Hepatic stellate cell (primary cell): ENCODE results near the gene TRPM4.
"Not testable (repeated sequence)": the region's sequence is repeated elsewhere in the genome, so short reads cannot be mapped to it uniquely, and the experiment has no call there.

Source experiments
- DNase-seq: peaks from one replicate; pipeline ENCODE4 v3.0.0; 2011; ENCODE audit warnings: low spot score

Gene TRPM4

DNA sequence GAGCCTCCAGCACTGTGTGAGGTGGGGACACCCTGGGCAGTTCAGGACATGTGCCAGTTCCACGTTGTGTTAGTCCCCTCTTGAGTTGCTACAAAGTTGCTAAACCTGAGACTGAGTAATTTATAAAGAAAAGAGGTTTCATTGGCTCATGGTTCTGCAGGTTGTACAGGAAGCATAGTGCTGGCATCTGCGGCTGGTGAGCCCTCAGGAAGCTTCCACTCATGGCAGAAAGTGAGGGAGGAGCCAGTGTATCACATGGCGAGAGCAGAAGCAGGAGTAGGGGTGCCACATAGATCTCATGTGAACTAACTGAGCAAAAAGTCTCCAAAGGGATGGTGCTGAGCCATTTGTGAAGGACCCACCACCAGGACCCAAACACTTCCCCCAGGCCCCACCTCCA lies 33.2 kb downstream of the TRPM4 start:
- no peak for DNase-seq

DNA sequence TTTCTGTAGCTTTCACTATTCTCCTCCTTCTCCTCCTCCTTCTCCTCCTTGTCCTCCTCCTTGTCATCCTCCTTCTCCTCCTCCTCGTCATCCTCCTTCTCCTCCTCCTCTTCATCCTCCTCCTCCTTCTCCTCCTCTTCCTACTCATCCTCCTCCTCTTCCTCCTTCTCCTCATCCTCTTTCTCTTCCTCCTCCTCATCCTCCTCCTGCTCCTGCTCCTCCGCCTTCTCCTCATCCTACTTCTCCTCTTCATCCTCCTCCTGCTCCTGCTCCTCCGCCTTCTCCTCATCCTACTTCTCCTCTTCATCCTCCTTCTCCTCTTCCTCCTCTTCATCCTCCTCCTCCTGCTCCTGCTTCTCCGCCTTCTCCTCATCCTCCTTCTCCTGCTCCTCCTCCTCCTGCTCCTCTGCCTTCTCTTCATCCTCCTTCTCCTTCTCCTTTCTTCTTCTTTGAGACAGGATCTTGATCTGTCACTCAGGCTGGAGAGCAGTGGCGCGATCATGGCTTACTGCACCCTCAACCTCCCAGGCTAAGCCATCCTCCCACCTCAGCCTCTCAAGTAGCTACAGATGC lies 36.3 kb downstream of the TRPM4 start:
- DNase-seq: no peak

DNA sequence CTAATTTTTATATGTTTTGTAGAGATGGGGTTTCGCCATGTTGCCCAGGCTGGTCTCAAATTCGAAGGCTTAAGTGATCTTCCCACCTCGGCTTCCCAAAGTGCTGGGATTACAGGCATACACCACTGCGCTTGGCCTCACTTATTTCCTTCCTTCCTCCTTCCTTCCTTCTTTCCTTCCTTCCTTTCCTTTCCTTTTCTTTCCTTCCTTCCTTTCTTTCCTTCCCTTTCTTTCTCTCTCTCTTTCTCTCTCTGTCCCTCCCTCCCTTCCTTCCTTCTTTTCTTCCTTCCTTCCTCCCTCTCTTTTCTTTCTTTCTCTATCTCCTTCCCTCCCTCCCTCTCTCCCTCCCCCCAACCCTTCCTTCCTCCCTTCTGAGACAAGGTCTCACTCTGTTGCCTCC lies 36.8 kb downstream of the TRPM4 start:
- no peak for DNase-seq

DNA sequence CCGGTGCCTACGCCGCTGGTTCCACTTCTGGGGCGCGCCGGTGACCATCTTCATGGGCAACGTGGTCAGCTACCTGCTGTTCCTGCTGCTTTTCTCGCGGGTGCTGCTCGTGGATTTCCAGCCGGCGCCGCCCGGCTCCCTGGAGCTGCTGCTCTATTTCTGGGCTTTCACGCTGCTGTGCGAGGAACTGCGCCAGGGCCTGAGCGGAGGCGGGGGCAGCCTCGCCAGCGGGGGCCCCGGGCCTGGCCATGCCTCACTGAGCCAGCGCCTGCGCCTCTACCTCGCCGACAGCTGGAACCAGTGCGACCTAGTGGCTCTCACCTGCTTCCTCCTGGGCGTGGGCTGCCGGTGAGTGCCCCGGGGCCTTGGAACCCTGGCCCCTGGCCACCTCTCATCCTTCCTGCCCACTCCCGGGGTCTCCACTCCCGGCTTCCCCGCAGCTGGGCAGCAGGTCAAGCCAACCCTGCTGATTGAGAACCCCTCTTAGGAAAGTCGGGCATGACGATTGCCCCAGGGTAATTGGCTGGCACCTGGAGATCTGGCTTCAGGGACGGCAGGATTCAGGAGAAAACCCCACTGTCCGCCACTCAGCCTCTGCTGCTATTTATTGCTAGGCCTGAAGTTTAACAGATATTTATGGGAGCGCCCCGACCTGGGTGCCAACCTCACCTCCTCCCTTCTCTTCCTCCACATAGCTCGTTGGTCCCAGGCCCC lies 39.1 kb downstream of the TRPM4 start:
- no peak for DNase-seq

DNA sequence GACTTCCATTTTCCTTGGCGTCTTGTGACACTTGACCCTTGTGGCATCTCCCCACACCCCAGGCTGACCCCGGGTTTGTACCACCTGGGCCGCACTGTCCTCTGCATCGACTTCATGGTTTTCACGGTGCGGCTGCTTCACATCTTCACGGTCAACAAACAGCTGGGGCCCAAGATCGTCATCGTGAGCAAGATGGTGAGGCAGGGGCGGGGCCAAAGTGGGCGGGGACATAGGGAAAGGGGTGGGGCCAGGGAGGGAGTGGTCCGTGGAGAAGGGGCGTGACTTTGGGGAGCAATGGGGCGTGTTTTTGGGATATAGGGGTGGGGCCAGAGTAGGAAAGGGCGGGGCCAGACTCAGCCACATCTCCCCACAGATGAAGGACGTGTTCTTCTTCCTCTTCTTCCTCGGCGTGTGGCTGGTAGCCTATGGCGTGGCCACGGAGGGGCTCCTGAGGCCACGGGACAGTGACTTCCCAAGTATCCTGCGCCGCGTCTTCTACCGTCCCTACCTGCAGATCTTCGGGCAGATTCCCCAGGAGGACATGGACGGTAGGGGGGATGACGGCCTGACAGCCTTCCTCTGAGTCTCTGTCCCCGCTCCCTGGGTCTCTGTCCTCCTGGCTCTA lies 42.8 kb downstream of the TRPM4 start:
- peak; percentile 44 for DNase-seq

DNA sequence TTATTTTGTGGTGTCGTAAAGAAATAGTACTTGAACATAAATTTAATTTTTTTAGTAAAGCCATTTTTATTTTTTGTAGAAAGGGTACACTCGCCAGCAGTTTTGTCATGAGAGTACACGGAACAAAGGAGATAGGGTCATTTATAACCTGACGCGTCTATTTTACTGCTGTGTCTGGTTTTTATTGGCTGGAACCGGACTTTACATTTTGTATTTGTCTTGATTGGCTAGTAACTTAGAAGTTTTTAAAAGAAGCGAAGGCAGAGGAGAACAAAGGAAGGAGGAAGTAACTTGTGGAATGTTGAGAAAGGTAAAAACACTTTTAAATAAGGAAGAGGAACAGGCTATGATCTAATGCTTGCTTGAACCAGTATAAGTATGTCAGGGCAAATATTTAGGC lies 43.5 kb downstream of the TRPM4 start:
- no peak for DNase-seq

DNA sequence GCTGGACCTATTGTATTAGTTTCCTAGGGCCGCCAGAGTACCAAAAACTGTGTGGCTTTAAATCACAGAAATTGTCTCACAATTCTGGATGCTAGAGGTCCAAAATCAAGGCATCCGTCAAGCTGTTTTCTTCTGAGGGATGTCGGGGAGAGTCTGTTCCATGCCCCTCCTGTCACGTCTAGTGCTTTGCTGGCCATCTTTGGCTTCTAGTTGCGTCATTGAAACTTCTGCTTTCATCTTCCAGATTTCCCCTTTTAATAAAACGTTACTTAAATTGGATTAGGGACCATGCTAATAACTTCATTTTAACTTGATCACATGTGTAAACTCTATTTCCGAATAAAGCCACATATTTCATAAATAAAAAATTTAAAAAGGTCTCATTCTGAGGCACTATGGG lies 47.5 kb downstream of the TRPM4 start:
- DNase-seq: no peak

DNA sequence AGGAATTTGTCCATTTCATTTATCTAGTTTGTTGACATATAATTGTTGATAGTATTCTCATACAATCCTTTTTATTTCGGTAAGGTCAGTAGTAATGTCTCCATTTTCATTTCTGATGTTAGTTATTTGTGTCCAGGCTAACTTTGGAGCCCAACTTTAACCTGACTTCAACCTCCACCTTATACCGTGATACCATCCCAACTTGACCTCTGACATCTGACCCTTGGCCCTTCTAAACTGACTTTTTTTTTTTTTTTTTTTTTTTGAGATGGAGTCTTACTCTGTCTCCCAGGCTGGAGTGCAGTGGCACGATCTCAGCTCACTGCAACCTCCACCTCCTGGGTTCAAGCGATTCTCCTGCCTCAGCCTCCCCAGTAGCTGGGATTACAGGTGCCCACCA lies 51.9 kb downstream of the TRPM4 start:
- not testable (repeated sequence) for DNase-seq

DNA sequence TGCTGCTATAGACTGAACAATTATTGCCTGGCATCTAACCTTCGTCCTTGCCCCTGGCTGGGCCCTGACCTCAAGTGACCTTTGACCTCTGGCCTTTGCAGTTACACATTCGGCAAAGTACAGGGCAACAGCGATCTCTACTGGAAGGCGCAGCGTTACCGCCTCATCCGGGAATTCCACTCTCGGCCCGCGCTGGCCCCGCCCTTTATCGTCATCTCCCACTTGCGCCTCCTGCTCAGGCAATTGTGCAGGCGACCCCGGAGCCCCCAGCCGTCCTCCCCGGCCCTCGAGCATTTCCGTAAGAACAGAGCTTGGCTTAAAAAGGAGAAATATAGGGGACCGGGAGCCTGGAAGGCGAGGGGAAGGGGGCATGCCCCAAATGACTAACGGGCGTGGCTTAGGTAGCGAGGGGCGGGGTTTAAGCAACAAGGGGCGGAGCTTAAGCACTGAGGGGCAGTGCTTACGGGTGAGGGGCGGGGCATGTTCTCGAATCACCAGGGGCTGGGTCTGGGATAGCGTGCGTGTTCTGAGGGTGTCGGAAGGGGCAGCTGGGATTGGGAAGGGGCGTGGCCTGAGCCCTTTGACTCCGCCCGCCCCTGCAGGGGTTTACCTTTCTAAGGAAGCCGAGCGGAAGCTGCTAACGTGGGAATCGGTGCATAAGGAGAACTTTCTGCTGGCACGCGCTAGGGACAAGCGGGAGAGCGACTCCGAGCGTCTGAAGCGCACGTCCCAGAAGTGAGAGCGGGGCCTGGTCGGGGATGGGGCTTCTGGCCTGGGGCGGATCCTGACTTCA lies 52.7 kb downstream of the TRPM4 start:
- DNase-seq: no peak

DNA sequence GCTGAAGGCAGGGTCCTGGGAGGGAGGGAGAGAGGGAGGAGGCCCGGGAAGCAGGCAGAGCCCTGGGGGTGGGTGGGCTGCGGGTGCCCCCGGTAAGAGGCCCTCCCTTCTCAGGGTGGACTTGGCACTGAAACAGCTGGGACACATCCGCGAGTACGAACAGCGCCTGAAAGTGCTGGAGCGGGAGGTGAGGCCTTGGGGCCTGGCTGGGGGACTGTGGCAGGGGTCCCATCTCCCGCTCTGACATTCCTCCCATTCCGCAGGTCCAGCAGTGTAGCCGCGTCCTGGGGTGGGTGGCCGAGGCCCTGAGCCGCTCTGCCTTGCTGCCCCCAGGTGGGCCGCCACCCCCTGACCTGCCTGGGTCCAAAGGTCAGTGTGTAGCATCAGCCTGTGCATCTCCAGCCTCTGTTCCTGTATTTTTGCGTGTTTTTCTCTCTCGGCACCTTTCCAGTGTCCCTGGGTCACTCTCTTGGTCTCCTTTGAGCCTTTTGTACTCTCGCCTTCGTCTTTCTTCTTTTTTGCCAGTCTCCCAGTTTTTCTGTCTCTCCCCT lies 53.4 kb downstream of the TRPM4 start:
- DNase-seq: no peak

DNA sequence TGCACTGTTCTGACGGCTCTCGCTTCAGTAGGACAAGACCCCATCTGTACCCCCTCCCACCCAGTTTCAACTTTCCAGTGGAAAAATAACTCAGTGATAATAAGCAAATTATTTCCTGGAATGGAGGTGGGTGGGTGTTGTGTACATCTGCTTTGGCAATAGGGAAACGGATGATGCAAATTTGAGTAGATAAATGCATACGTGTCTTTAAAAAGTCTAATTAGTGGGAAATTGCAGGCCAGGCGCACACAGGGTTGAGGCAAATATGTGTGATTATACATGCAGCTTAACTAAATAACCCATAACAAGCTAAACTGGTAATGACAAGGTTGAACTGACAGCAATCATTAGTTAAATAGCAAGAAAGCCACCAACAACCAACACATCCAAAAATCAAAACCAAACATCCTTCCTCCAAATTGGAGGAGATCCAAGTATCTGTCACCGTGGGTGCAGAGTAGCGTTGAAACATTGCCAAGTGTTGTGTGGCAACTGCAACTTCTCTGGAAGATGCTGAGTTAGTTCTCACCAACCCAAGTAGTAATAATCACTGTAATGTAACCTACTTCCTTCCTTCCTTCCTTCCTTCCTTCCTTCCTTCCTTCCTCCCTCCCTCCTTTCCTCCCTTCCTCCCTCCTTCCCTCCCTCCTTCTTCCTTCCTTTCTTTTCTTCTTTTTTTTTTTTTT lies 54.6 kb downstream of the TRPM4 start:
- no peak for DNase-seq

DNA sequence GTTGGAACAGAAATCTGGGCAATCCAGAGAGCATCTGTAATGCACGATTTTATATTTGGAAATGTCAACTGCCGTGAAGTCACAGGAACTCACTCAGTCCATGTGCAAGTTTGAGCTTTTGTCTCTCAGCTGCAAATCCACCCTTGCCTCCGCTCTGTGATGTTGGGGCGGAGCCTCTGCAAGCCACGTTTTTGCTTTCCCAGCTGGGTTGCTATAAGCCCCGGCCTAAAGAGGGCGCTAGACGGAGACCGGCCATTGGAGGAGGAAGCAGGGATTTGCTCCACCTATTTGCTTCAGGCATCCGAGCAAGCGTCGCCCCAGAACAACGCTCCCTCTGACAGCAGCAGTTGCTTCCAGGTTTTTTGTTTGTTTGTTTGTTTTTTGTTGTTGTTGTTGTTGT lies 56.2 kb downstream of the TRPM4 start:
- no peak for DNase-seq

DNA sequence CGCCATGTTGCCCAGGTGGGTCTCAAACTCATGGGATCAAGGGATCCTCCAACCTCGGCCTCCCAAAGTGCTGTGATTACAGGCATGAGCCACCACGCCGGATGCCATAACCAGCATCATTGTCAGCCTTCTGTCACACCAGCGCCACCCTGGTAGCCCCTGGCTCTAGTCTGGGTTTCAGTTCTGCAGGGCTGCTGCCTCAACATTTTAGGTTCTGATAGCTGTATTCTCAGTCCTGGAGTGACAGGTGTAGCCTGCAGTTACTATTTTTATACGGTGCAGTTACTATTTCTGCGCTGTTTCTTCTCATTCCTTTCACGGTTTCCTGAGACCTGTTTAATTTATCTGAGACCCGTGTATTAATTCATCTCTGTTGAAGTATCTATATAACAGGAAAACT lies 57.1 kb downstream of the TRPM4 start:
- no peak for DNase-seq

DNA sequence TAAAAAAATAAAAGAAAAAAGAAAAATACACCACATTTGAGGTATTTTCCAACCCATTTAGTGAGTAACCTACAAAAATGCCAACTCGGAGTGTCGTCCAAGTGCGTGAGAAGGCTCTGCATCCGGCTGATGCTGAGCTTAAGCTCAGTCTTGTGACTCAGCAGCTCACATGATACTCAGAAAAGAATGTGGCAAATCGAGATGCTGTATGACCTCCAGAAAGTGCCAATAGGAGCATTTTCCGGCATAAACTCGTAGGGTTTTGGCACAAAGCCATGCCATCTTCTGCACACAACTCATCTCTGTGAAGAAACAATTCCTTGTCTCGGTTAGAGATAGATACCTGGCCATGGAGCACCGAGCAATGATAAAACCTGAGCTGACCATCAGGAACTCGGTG lies 58.5 kb downstream of the TRPM4 start:
- DNase-seq: no peak

DNA sequence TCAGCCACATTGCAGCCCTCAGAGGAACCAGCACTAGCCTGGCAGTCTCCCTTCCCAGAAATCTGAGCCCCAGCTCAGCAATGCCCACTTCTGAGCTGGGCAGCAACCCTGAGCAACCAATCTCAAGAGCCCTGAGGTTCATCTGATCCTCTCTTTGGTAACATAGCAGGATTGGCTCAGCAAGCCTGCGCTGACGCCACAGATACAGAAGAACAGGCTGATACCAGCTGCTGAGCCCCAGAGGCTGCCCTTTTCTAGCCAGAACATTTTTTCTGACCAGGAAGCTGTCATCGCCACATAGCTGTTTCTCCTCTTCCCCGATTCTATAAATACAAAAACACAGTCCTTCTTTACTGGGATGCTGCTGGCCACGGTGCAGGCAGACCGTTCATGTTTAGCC lies 59.8 kb downstream of the TRPM4 start:
- peak; percentile 73 for DNase-seq

DNA sequence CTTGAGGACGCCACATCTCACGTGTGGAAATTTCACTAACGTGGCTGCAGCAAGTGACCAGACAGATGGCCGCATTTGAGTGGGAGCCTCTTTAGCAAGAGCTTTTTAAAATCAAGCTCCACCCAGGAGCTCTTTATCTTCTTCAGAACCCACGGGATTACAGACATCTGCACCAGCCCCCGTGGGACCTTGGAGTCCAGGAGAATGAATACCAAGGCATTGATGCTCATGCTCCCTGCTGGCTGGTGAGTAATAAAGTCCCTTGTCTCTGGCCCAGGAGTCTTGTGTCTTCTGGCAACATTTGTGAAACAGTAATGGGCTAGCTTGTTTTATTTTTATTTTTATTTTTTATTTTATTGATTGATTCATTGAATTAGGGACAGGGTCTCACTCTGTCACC lies 64.4 kb downstream of the TRPM4 start:
- no peak for DNase-seq

DNA sequence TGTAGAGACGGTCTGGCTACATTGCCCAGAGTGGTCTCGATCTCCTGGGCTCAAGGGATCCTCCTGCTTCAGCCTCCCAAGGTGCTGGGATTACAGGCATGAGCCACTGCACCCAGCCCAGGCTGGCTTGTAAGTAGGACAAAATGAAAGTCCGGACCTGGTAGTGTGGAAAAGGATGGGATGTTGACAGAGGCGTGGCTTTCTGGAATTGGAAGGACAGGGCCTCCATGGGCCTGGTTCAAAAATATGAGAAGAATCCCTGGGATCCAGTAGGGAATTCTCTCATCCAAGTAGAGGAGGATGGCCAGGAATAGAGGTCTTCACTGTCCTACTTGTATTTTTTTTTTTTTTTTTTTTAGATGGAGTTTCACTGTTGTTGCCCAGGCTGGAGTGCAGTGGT lies 64.9 kb downstream of the TRPM4 start:
- no peak for DNase-seq

DNA sequence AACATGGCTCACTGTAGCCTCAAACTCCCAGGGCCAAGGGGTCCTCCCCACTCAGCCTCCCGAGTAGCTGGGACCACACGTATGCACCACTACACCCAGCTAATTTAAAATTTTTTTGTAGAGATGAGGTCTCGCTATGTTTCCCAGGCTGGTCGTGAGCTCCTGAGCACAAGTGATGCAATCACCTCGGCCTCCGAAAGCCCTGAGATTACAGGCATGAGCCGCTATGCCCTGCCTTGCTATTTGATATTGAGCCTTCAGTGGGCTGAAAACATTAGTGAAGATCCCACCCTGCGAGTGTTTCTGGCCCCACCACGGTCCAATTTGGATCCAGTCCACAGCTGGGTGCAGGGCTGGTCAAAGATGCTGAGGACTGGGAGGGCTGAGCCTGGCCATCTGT lies 65.9 kb downstream of the TRPM4 start:
- no peak for DNase-seq

DNA sequence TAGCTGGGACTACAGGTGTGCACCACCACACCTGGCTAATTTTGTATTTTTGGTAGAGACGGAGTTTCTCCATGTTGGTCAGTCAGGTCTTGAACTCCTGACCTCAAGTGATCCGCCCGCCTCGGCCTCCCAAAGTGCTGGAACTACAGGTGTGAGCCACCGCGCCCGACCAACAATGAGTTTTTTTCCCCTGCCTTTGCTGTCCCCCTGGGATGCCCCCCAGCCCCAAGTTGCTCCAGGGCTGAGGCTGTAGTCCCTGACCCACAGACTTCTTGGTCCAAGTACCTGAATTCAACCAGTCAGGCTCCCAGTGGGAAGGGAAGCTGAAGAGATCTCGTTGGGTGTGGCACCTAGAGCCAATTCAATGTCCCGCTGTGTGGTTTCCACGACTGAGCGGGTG lies 66.8 kb downstream of the TRPM4 start:
- not testable (repeated sequence) for DNase-seq

DNA sequence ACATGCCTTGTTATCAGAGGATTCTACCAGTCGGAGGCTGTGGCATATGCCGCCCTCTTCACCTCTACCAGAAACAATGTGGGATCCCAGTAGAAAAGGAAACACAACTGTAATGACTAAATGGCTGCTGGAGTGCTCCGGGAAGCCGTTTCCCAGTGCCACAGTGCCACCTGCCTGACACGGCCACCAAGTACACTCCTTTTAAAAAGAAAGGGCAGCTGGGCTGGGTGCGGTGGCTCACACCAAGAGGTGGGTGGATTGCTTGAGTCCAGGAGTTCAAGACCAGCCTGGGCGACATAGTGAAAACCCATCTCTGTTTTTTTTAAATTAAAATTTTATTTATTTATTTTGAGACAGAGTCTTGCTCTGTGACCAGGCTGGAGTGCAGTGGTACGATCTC lies 67.3 kb downstream of the TRPM4 start:
- DNase-seq: peak; percentile 68

DNA sequence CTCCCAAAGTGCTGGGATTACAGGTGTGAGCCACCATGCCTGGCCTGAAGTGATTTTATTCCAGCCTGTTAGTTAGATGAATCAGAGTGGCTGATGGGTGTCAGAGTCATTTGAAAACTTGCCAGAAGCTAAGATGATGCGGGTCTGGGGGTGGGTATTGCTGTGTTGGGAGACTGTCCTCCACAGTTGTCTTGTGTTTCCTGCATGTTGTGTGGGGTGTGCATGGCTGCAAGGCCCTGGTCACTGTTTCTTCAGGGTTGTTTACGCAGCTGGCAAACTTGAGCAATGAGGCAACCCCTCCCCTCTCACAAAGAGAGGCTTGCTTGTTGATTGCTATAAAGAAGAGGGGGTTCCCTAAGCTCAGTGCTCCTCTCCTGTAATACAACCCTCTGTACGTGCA lies 71.8 kb downstream of the TRPM4 start:
- DNase-seq: no peak

DNA sequence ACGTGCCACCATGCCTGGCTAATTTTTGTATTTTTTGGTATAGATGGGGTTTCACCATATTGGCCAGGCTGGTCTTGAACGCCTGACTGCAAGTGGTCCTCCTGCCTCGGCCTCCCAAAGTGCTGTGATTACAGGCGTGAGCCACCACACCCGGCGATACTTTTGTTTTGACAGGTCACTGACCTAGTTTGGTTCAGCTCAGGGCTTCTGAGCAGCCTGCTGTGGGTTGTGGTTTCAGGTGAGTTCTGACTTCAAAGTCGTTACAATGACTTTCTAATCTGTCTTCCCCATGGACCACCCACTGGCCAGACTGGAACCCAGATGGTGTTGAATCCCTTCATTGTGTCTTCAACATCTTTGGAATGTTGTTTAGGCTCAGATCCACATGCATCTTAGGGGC lies 73.8 kb downstream of the TRPM4 start:
- no peak for DNase-seq
